Stimulated activated naive CD8-positive, alpha-beta T cell treated with anti-CD3 and anti-CD28 coated beads, Interleukin-15, amount 100 ng/mL, for 72 hours (primary cell): Measurements from ENCODE around the gene FAM24B.
"Not testable (repeated sequence)": the region's sequence is repeated elsewhere in the genome, so short reads cannot be mapped to it uniquely, and the experiment has no call there.

ENCODE experiments used
- ATAC-seq: fragments of 150-1000 bp; cut with Tn5 transposase; 2 replicates; pipeline ENCODE4 v1.10.0; 2021; ENCODE audit warnings: mild to moderate bottlenecking, moderate library complexity
- DNase-seq, 2 donors: peaks; one replicate each; pipeline ENCODE4 v3.0.0; 2021 to 2022
- H3K27ac Mint-ChIP-seq, 2 donors: one replicate each; pipeline ENCODE4 v1.8.0; 2022; ENCODE audit warnings: mild to moderate bottlenecking in 2 of 2, mixed read lengths in 2 of 2, moderate library complexity in 2 of 2
- H3K27me3 Mint-ChIP-seq: one replicate; pipeline ENCODE4 v1.8.0; 2022; ENCODE audit warnings: mixed read lengths
- H3K4me1 Mint-ChIP-seq: one replicate; pipeline ENCODE4 v1.8.0; 2022; ENCODE audit warnings: mild to moderate bottlenecking, mixed read lengths
- H3K4me3 Mint-ChIP-seq, 2 donors: one replicate each; pipeline ENCODE4 v1.8.0; 2022; ENCODE audit warnings: mild to moderate bottlenecking in 2 of 2, mixed read lengths in 2 of 2, moderate library complexity in 1 of 2
- H3K9me3 Mint-ChIP-seq, 2 donors: one replicate each; pipeline ENCODE4 v1.8.0; 2022; ENCODE audit warnings: mixed read lengths in 2 of 2

Gene FAM24B

GRCh38 chr10:122879339-122880273 is at the start of gene FAM24B:
FAM24B (minus strand) TSS chr10:122879581; CDS start chr10:122850515, 29,066 bp downstream.
- Mint-ChIP-seq H3K9me3 (no peaks in the 10 kb centered on the region), H3K27ac (peak within 1 kb of the TSS; percentile 96 to 97), H3K4me1 (peaks cover 59% of the 10 kb centered on the region), H3K27me3 (no peaks in the 10 kb centered on the region), H3K4me3 (peak within 1 kb of the TSS; percentile 95 to 97)
- DNase-seq (peak; percentile 92 to 95), ATAC-seq (peak; percentile 89)

- DNase-seq (no peak), ATAC-seq (no peak)
- H3K27me3 Mint-ChIP-seq, result peaks cover 9% of the 10 kb centered on the region
- no peaks in the 10 kb centered on the region for H3K4me1 Mint-ChIP-seq
- no peak overlapping the region for H3K4me3 Mint-ChIP-seq
- peaks cover 0 to 6% of the 10 kb centered on the region in 2 donors for H3K9me3 Mint-ChIP-seq
- no peak overlapping the region for H3K27ac Mint-ChIP-seq
Measured at GRCh38 chr10:122915700-122916099, 36.3 kb upstream of the FAM24B start.

GRCh38 chr10:122911889-122912484 is 32.6 kb upstream of the FAM24B start:
- peaks cover 0 to 4% of the 10 kb centered on the region in 2 donors for H3K9me3 Mint-ChIP-seq
- H3K4me1 Mint-ChIP-seq, result no peaks in the 10 kb centered on the region
- DNase-seq, result peak; percentile 47 to 53
- no peak overlapping the region for H3K4me3 Mint-ChIP-seq
- no peak overlapping the region for H3K27ac Mint-ChIP-seq
- peak; percentile 71 for ATAC-seq
- peaks cover 9% of the 10 kb centered on the region for H3K27me3 Mint-ChIP-seq

- Mint-ChIP-seq H3K4me1 (no peaks in the 10 kb centered on the region), H3K27me3 (peaks cover 15% of the 10 kb centered on the region), H3K27ac (no peak within 1 kb of the TSS), H3K4me3 (no peak within 1 kb of the TSS), H3K9me3 (peaks cover 0 to 4% of the 10 kb centered on the region in 2 donors)
- ATAC-seq (no peak), DNase-seq (no peak)
Measured at GRCh38 chr10:122910310-122910709, 30.9 kb upstream of the FAM24B start, which contains the start of gene FAM24A. FAM24A (plus strand) TSS chr10:122910610; CDS start chr10:122911635, 1,025 bp downstream.

- not testable (repeated sequence) for ATAC-seq, H3K27ac Mint-ChIP-seq, DNase-seq, H3K4me3 Mint-ChIP-seq, H3K4me1 Mint-ChIP-seq
- peaks cover 34% of the 10 kb centered on the region for H3K27me3 Mint-ChIP-seq
- peaks cover 34 to 36% of the 10 kb centered on the region in 2 donors for H3K9me3 Mint-ChIP-seq
Measured at GRCh38 chr10:122903861-122904260, 24.5 kb upstream of the FAM24B start.

- no peaks in the 10 kb centered on the region for H3K27me3 Mint-ChIP-seq
- H3K4me1 Mint-ChIP-seq, result no peaks in the 10 kb centered on the region
- H3K4me3 Mint-ChIP-seq, result no peak overlapping the region
- H3K27ac Mint-ChIP-seq, result peak overlapping the region in 1 of 2 donors; percentile 7
- ATAC-seq (no peak), DNase-seq (no peak)
- H3K9me3 Mint-ChIP-seq, result no peaks in the 10 kb centered on the region
Measured at GRCh38 chr10:122894261-122894944, 15.0 kb upstream of the FAM24B start.

- ATAC-seq (no peak), DNase-seq (no peak)
- no peak overlapping the region for H3K4me3 Mint-ChIP-seq
- H3K27me3 Mint-ChIP-seq, result no peaks in the 10 kb centered on the region
- H3K27ac Mint-ChIP-seq, result no peak overlapping the region
- no peaks in the 10 kb centered on the region for H3K9me3 Mint-ChIP-seq
- peaks cover 20% of the 10 kb centered on the region for H3K4me1 Mint-ChIP-seq
Measured at GRCh38 chr10:122884166-122884565, 4.8 kb upstream of the FAM24B start.

GRCh38 chr10:122882766-122883165 is 3.4 kb upstream of the FAM24B start:
- Mint-ChIP-seq H3K4me3 (peak overlapping the region in 1 of 2 donors; percentile 14), H3K9me3 (no peaks in the 10 kb centered on the region), H3K27ac (no peak overlapping the region), H3K4me1 (peaks cover 30% of the 10 kb centered on the region), H3K27me3 (no peaks in the 10 kb centered on the region)
- no peak for ATAC-seq
- DNase-seq, result no peak

GRCh38 chr10:122878799-122879338 is 512 bp downstream of the FAM24B start:
- H3K27ac Mint-ChIP-seq, result peak overlapping the region; percentile 96 to 97
- H3K4me1 Mint-ChIP-seq, result peaks cover 67% of the 10 kb centered on the region
- ATAC-seq (peak; percentile 57), DNase-seq (no peak)
- no peaks in the 10 kb centered on the region for H3K27me3 Mint-ChIP-seq
- H3K9me3 Mint-ChIP-seq, result no peaks in the 10 kb centered on the region
- peak overlapping the region; percentile 95 to 97 for H3K4me3 Mint-ChIP-seq

- H3K4me1 Mint-ChIP-seq, result peaks cover 70% of the 10 kb centered on the region
Measured at GRCh38 chr10:122877264-122877663, 2.1 kb downstream of the FAM24B start.

GRCh38 chr10:122876467-122876855 is 2.9 kb downstream of the FAM24B start:
- H3K4me1 Mint-ChIP-seq, result peaks cover 67% of the 10 kb centered on the region
- DNase-seq (no peak), ATAC-seq (no peak)

More at GRCh38 chr10:122877264-122877663, 2.1 kb downstream of the FAM24B start:
- H3K4me3 Mint-ChIP-seq, result peak overlapping the region; percentile 95 to 97
- no peaks in the 10 kb centered on the region for H3K27me3 Mint-ChIP-seq
- no peak for ATAC-seq
- peak overlapping the region in 1 of 2 donors; percentile 67 for H3K27ac Mint-ChIP-seq
- H3K9me3 Mint-ChIP-seq, result no peaks in the 10 kb centered on the region
- DNase-seq, result no peak

GRCh38 chr10:122875843-122876466 is 3.4 kb downstream of the FAM24B start:
- Mint-ChIP-seq H3K4me1 (peaks cover 66% of the 10 kb centered on the region), H3K27me3 (no peaks in the 10 kb centered on the region), H3K4me3 (no peak overlapping the region), H3K27ac (no peak overlapping the region), H3K9me3 (no peaks in the 10 kb centered on the region)
- ATAC-seq (no peak), DNase-seq (no peak)

More at GRCh38 chr10:122876467-122876855, 2.9 kb downstream of the FAM24B start:
- Mint-ChIP-seq H3K27me3 (no peaks in the 10 kb centered on the region), H3K4me3 (no peak overlapping the region), H3K9me3 (no peaks in the 10 kb centered on the region), H3K27ac (no peak overlapping the region)

- ATAC-seq, H3K27ac Mint-ChIP-seq, H3K27me3 Mint-ChIP-seq, H3K4me3 Mint-ChIP-seq, DNase-seq: not testable (repeated sequence)
- Mint-ChIP-seq H3K4me1 (peaks cover 45% of the 10 kb centered on the region), H3K9me3 (peaks cover 6 to 11% of the 10 kb centered on the region in 2 donors)
Measured at GRCh38 chr10:122871947-122872346, 7.4 kb downstream of the FAM24B start.

GRCh38 chr10:122868768-122869167 is 10.6 kb downstream of the FAM24B start:
- peaks cover 26% of the 10 kb centered on the region for H3K4me1 Mint-ChIP-seq
- not testable (repeated sequence) for H3K27me3 Mint-ChIP-seq

More at GRCh38 chr10:122868768-122869167, 10.6 kb downstream of the FAM24B start:
- H3K27ac Mint-ChIP-seq, ATAC-seq, H3K4me3 Mint-ChIP-seq, DNase-seq: not testable (repeated sequence)
- H3K9me3 Mint-ChIP-seq, result peaks cover 15 to 18% of the 10 kb centered on the region in 2 donors
